NCI-H2171 treated with DMSO at 0.1 percent for 48 hours (cell line): Measurements from ENCODE around the gene STAT3.
"Not testable (repeated sequence)": the region's sequence is repeated elsewhere in the genome, so short reads cannot be mapped to it uniquely, and the experiment has no call there.

Experiments used
- DNase-seq: peaks from one replicate; lab custom pipeline; 2025; lab: John Stamatoyannopoulos, UW

STAT3 gene

DNA sequence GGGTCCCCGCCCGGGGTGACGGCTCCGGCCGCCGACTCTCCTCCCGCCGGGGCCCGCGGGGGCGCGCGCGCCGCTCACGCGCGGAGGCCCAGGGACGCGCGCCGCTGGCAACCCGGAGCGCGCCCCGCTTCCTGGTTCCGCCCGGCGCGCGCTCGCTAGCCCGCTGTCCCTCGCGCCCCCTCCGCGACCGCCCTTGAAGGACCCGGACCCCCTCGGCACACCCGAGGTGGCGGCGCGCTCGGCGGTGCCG lies 112.0 kb downstream of the STAT3 start, which contains the start of gene STAT5B:
STAT5B (minus strand) TSS at position 33 of the 250 bp plus-strand sequence. CDS start 44,264 bp downstream, outside the sequence.
- DNase-seq: peak; percentile 39

DNA sequence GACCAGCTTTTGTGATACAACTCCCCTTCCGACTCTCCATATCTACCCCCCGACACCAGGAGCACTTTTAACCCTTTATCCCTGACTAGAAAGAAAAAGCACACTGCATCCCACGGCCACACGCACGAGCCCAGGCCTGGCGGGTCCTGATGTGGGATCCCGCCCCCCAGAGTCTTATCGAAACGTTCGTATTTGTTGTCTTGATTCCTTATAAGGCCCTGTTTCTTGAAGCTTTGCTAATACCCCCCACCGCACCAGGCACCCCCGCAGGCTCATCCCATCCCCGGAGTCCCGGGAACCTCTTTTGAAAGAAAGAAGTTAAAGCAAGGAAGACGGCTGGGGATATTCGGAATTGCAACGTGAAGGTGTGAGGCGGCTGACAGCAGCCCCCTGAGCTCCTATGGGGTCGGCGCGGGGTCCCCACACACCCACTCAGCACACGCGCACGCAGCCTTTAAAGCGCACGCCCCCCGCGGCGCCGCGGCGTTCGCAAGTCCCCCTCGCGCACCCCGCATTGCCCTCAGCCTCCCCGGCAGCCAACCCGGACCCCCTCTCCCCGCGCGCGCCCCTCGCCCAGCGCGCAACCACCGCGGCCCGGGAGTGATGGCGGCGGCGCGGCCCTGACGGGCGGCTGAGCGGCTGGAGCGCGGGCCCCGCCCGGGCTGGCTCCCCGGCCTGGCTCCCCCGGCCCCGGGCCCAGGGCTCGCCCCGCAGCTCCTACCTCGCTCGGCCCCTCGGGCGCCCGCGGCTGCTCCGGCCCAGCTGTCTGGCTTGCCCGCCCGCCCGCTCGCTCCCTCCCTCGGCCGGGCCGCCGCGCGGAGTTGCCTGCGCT lies 112.5 kb downstream of the STAT3 start:
- DNase-seq: peak; percentile 69

DNA sequence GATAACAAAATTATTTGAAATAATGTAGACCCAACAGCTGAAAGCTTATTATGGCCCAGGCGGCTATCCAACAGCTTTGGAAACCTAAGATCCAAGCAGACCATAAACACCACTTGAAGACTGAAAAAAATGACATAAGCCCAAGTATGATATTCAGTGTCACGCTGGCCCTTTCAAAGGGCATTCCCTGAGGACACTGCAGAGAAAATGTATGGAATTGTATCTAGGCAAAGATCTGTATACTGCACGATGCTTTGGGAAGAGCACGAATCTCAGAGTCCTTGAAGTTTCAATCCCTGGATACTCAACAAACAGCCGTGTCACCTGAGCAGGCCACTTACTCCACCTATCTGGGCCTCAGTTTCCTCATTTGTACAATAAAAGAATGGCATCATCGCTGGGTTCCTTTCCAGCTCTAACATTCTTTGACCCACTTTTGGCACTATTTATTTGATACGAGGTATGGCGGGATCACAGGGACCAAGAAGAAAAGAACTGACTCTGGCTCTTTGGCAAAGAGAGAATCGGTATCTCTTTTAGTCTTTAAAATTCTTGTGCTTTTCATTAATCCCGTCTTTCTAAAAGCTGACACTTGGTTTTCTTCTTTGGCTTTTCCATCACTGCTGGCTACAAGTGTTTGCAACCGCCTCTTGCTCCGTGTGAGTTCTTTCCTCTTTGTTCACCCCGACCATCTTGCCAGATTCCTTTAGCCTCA lies 113.3 kb downstream of the STAT3 start:
- DNase-seq: peak; percentile 58

DNA sequence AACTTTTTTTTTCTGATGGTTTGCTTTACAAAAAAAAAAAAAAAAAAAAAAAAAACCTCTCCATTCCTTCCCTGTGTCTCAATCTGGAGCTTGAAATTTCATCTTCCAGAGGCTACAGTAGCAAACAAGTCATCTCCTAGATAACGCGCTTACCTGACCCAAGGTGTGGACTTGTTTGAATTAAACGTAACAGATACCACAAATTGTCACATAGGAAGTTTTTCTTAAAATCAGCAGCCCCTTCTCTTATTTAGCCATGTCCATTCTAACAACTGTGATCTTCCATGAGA lies 114.0 kb downstream of the STAT3 start:
- DNase-seq: peak; percentile 43

DNA sequence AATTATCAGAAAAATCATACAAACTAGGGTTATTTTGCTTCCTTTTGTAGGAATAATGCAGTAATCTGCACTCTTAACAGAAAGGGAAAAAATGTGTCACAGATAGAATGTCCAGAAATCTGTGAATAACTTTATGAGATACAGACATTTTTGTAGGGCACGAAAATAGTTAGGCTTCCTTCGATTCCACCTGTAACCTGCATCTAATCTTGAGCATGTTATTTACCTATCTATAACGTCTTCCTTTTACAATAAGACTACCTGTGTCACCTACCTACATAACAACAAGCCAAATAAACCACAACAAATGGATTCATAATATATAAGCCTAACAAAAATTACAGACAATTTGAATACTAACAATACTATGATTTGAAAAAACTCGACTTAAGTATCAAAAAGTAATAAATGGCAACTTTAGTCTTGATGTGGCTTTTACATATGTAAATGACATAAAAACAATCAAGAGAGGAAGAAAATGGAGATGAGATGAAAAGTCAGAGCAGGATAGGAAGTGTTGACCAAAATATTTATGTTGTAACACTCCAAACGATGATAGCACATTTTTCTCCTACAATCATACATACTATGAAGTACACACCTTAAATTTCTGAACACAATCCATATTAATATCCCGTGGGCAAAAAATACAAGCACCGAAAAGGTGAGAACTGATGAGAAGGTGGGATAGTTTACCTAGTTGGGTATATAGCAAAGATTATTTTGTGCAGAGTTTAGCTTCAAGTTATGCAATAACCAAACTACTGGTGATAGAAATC lies 114.6 kb downstream of the STAT3 start:
- no peak for DNase-seq

DNA sequence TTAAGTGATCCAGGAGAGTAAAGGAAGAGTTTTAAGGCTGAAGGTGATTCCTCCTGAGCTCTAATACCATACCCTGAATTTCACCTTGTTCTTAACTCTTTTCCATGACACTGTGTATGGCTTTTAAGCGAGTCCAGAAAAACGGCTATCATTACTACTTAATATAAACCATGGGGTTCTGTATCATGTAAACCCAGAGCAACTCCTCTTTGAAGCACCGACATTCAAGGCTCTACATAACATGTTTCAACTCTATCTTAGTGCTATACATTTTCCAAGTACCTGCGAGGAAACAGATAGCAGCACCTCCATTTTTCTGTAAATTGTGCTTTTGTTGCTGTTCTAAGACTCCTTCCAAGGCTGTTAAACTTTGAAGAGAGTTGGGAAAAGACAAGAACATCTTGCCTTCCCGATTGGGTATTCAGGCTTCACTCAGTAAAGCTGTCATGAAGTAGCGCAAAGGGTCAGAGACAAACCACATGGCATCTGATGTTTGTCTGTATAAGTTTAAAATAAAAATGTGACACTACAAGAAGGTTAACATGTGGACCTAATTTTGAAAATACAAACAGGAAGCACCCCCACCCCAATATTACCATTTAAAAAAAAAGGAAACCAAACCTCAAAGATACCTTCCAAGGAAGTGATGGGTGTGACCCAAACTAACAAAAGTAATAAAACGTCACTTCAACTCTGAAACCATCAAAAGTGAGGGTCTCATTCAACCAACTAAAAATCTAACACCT lies 115.9 kb downstream of the STAT3 start:
- no peak for DNase-seq

DNA sequence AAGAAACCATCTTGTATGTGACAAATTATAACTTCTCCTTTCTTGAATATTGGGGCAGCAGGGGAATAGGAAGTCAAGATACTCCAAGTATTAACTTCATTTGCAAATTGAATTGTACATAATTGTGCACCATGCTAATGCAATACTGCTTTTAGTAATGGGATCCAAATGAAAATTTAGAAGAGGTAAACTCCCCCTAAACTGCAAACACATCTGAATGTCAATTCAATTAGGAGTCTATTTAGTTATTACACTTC lies 116.5 kb downstream of the STAT3 start:
- DNase-seq: no peak

DNA sequence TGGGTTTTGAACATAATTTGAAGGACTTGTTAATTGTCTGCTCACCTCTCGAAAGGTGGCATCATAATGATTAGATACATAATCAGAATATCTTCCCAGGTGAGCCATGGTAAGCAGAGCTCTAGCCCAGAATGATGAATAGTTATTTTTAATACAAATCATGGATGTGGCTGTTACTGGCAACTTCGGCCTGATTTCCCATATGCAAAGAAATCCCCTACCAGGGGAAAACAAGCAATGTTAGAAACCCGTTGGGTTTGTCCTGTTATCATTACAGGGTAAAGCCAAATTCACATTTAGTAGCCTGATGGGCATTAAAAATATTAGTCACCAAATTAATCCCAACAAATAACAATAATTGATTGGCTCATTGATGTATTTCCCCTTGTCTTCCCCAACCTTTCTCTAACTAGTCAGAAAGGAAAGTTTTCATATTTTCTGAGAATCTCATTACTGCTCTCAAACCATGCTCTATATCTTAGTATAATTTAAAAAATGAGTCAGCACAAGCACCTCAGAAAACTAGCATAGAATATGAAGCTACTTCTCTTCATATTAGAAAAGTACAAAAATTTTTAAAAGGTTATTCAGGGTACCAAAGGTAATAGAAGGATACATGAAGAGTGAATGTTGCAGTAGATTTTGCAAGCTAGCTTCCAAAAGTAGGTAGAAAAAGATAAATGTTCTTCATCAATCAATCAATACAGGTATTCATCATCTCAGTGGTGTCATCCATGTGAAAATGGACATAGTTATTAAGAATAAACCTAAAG lies 117.0 kb downstream of the STAT3 start:
- no peak for DNase-seq

DNA sequence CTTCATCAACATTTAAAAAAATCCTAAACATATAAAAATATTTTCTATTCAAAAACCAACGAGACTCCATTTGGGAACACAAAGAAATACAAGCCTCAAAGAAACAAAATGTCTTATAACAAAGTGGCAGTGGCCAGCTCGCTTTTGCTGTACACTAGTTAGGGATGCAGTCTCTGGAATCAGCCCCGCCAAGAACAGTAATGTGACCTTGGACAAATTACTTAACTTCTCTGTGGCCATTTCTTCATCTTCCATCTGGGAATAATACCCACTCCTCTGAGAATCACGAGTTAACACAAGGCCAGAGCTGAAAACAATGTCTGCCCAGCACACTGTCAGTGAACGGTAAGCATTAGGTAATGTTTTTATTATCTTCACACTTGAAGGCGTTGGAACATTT lies 117.6 kb downstream of the STAT3 start:
- DNase-seq: no peak

DNA sequence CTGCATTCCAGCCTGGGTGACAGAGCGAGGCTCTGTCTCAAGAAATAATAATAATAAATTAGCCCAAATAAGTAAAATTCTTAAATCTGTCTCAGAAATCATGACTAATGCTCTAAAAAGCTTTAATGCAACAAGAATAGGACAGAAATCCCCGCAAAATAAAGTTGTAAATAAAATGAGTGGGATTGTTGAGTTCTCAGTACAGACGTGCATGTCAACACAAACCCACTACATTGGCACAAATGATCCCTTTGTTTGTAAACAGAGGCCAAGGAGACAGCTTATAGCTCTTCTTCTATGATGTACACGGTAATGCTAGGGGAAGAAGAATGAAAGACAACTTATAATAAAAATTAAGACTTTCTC lies 118.1 kb downstream of the STAT3 start:
- no peak for DNase-seq

DNA sequence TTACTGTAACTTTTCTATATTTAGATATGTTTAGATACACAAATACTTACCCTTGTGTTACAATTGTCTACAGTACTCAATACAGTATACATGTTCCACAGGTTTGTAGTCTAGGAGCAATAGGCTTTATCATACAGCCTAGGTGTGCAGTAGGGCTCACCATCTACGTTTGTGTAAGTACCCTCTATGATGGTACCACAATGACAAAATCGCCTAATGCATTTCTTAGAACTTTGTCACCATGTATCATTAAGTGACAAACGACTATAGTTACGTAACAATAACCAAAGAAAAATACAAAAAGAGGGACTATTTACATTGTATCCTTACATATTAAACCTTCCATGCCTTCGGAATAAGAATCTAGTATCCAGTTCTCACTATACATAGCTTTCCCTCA lies 120.0 kb downstream of the STAT3 start:
- no peak for DNase-seq

DNA sequence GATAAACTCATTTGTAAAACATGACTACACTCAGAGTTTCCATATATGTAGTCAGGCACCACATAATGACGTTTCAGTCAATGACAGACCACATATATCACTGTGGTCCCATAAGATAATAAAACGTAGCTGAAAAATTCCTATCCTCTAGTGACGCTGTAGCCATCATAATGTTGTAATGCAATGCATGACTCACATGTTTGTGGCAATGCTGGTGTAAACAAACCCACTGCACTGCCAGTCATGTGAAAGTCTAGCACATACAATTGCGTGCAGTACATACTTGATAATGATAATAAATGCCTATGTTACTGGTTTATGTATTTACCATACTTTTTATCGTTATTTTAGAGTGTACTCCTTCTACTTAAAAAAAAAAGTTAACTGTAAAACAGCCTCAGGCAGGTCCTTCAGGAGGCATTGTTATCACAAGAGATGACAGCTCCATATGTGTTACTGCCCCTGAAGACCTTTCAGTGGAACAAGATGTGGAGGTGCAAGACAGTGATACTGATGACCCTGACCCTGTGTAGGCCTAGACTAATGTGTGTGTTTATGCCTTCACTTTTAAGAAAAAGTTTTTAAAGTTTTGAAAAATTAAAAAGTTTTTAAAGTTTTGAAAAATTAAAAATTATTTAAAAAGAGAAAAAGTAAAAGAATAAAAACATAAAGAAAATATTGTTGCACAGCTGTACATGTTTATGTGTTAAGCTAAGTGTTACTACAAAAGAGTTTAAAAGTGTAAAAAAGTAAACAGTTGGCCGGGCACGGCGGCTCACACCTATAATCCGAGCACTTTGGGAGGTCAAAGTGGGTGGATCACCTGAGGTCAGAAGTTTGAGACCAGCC lies 121.1 kb downstream of the STAT3 start:
- DNase-seq: no peak

DNA sequence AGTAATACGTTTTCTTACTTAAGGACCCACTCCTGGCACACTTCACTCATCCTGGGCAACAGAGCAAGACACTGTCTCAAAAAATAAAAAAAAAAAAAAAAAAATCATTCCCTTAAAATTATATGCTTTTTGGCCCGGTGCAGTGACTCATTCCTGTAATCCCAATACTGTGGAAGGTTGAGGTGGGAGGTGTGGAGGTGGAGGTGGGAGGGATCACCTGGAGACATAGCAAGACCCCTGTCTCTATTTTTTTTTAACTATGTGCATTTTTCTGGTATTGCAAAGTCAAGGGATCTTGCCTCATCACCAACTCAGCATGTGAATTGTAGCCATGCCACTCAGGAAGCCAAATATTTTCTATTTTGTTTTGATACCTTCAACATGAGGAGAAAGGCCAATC lies 121.8 kb downstream of the STAT3 start:
- DNase-seq: no peak

DNA sequence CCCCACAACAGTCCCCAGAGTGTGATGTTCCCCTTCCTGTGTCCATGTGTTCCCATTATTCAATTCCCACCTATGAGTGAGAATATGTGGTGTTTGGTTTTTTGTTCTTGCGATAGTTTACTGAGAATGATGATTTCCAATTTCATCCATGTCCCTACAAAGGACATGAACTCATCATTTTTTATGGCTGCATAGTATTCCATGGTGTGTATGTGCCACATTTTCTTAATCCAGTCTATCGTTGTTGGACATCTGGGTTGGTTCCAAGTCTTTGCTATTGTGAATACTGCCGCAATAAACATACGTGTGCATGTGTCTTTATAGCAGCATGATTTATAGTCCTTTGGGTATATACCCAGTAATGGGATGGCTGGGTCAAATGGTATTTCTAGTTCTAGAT lies 123.9 kb downstream of the STAT3 start:
- not testable (repeated sequence) for DNase-seq
